NCI-H1694 (cell line): Measurements from ENCODE around the gene ZKSCAN1.
A peak's percentile ranks its signal among the peaks of the same experiment; 100 is the strongest.

Source experiments
- DNase-seq: peaks from one replicate; lab custom pipeline; 2025; lab: John Stamatoyannopoulos, UW

Gene ZKSCAN1

GRCh38 chr7:100081535-100082102 is 66.2 kb downstream of the ZKSCAN1 start, which contains the start of gene ZNF3:
TSS of gene ZNF3 (minus strand) at chr7:100081723. CDS start at chr7:100077357, 4,366 bp downstream.
- peak; percentile 98 for DNase-seq

DNA sequence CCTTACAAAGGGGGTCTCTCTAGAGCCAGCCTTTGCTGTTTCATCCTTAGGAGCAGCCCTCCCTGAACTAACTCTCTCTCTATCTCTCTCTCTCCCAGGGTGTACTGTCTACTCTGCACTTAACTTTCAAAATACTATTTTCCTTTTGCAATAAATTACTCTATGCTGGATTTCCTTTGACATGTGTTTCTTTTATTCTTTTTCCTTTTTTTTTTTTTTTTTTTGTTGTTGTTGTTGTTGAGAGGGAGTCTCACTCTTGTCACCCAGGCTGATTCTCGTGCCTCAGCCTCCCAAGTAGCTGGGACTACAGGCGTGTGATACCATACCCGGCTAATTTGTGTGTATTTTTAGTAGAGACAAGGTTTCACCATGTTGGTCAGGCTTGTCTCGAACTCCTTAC is 67.6 kb downstream of the ZKSCAN1 start:
- DNase-seq: no peak

GRCh38 chr7:100085515-100085914 is 70.1 kb downstream of the ZKSCAN1 start:
- DNase-seq: no peak

DNA sequence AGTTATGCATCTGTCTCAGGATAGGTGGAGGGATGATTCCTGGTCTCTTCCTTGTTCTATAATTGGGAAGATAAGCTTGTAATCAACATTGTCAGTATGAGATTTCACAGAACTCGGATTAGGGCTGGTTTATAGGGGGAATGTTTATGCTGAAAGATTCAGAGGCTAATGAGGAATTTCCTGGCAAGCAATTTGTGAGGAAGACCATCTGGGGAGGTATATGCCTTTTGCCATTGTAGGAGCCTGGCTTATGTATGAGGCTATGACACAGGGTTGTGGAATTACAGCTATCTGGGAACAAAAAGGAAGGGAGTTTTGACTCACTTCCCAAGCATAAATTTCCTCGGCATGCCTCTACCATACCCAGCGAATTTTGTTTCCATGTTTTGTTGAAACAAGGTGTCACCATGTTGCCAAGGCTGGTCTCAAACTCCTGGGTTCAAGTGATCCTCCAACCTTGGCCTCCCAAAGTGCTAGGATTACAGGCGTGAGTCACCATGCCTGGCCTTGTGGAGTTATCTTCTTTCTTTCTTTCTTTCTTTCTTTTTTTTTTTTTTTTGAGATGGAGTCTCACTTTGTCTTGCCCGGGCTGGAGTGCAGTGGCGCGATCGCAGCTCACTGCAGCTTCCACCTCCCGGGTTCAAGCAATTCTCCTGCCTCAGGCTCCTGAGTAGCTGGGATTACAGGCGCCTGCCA is 71.8 kb downstream of the ZKSCAN1 start:
- no peak for DNase-seq

- no peak for DNase-seq
These were observed 72.8 kb downstream of the ZKSCAN1 start for GRCh38 chr7:100088095-100088620.

DNA sequence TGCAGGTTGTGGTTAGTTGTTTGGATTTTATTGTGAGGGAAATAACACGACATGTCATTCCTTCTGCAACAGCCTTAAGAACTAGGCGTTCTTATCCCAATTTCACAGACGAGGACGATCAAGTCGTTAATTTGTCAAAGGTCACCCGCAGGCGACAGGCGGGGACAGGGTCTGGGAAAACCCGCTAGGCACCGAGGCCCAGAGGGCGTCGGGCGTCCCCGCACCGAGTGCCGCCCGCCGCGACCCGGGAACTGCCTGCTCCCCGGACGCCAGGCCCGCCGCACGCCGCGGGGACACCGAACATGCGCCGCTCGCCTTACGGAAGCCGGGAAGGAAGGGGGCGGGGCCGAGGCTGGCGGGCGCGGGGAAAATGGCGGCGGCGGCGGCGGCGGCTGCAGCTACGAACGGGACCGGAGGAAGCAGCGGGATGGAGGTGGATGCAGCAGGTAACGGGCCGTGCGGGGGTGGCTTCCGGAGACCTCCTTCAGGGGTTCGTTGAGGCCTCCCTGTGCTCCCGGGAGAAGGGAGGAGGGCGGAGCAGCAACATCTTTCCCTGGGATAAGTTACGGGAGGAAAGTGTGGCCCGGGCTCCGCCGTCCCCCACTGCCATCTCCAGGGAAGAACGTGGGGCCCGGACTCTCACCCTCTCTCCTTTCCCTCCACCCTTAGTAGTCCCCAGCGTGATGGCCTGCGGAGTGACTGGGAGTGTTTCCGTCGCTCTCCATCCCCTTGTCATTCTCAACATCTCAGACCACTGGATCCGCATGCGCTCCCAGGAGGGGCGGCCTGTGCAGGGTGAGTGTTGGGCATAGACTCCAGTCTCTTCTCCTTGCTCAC is 73.4 kb downstream of the ZKSCAN1 start, which contains the start of gene COPS6:
Gene COPS6, plus strand, starts transcription at position 349 of the 837 bp plus-strand sequence. Its CDS starts 22 bp downstream, at position 371.
- peak; percentile 42 for DNase-seq

DNA sequence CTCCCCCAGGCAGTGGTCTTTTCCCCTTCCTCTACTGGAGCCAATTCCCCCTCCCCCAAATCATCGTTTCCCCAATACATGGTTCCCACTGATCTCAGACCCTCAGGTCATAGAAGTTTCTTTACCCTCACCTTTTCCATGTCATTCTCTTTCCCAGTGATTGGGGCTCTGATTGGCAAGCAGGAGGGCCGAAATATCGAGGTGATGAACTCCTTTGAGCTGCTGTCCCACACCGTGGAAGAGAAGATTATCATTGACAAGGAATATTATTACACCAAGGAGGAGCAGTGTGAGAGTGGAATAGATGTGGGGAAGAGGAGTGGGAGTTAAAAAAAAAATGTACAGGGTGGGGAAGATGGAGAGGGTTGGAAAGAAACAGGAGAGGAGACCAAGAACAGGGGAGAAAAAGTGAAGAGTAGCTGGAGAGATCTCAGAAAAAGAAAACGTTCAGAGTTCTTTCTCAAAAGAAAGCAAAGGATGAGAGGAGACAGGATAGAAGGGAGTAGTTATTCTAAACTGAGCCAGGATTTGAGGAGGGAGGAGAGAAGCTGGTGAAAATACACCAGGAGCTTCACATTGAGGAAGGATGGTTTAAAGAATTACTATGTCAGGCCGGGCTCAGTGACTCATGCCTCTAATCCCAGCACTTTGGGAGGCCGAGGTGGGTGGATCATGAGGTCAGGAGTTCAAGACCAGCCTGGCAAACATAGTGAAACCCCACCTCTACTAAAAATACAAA is 74.2 kb downstream of the ZKSCAN1 start:
- no peak for DNase-seq

DNA sequence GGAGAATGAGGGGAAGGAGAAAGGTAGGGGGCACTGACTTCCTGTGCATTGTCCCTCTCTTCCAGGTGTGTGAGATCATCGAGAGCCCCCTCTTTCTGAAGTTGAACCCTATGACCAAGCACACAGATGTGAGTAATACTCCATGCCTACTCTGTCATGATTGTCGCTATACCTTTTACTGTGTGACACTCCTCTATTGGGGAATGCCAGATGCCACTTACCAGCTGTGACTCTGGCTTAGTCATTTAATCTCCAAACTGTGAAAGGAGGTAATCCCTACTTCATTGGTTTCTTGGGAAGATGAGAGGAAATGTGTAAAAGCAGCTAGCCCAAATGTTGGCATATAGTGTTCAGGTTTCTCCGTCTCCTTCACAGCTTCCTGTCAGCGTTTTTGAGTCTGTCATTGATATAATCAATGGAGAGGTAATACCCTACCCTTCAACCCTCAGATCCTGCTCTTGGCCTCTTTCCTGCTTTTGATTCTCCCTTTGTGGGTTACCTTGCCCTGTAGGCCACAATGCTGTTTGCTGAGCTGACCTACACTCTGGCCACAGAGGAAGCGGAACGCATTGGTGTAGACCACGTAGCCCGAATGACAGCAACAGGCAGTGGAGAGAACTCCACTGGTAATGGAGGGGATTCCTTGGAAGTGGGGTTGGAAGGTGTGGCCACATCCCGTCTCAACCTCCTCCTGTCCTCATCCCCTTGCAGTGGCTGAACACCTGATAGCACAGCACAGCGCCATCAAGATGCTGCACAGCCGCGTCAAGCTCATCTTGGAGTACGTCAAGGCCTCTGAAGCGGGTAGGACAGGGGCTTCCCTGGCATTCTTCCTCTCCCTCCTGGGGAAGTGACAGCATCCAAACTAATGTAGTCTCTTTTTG is 75.4 kb downstream of the ZKSCAN1 start:
- DNase-seq: no peak
